ENCODE data around the gene CTU2.

GRCh38 chr16:88672776-88673175 is 33.5 kb upstream of the CTU2 start:
- TF ChIP-seq, protein P1, sequence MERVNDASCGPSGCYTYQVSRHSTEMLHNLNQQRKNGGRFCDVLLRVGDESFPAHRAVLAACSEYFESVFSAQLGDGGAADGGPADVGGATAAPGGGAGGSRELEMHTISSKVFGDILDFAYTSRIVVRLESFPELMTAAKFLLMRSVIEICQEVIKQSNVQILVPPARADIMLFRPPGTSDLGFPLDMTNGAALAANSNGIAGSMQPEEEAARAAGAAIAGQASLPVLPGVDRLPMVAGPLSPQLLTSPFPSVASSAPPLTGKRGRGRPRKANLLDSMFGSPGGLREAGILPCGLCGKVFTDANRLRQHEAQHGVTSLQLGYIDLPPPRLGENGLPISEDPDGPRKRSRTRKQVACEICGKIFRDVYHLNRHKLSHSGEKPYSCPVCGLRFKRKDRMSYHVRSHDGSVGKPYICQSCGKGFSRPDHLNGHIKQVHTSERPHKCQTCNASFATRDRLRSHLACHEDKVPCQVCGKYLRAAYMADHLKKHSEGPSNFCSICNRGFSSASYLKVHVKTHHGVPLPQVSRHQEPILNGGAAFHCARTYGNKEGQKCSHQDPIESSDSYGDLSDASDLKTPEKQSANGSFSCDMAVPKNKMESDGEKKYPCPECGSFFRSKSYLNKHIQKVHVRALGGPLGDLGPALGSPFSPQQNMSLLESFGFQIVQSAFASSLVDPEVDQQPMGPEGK (CRISPR knock-in tag; IDR thresholded peaks at IDR 0.05; ENCODE audit: borderline replicate concordance), result no peak
- no peak for TF ChIP-seq ZFP30 (CRISPR knock-in tag; IDR thresholded peaks at IDR 0.05)
- TF ChIP-seq ISL1 (CRISPR knock-in tag; IDR thresholded peaks at IDR 0.05), result no peak
- no peak for TF ChIP-seq OSR1 (CRISPR knock-in tag; IDR thresholded peaks at IDR 0.05)
- no peak for TF ChIP-seq CREB5 (CRISPR knock-in tag; IDR thresholded peaks at IDR 0.05; ENCODE audit: low read depth)
- no peak for TF ChIP-seq TOX (CRISPR knock-in tag; IDR thresholded peaks at IDR 0.05; ENCODE audit: borderline replicate concordance)
- TF ChIP-seq ZNF70 (CRISPR knock-in tag; IDR thresholded peaks at IDR 0.05), result no peak
- no peak for TF ChIP-seq ZNF565 (CRISPR knock-in tag; conservative IDR thresholded peaks at IDR 0.05; ENCODE audit: low read depth)
- no peak for TF ChIP-seq RARB (CRISPR knock-in tag; IDR thresholded peaks at IDR 0.05)
